GM12875 (cell line): ENCODE results near the gene ACACA.

Experiments used
- H3K4me3 ChIP-seq: one replicate; pipeline ENCODE4 v1.5.1; 2011; ENCODE audit warnings: low read depth, low read length, control low read depth
- TF ChIP-seq, protein P1 (sequence below): IDR thresholded peaks from 2 replicates; pipeline ENCODE4 v1.5.1; 2011; ENCODE audit warnings: low read depth, mild to moderate bottlenecking, control low read depth, inconsistent platforms, low read length, moderate library complexity, borderline replicate concordance; ENCODE audit not compliant: insufficient read depth

Gene ACACA

DNA sequence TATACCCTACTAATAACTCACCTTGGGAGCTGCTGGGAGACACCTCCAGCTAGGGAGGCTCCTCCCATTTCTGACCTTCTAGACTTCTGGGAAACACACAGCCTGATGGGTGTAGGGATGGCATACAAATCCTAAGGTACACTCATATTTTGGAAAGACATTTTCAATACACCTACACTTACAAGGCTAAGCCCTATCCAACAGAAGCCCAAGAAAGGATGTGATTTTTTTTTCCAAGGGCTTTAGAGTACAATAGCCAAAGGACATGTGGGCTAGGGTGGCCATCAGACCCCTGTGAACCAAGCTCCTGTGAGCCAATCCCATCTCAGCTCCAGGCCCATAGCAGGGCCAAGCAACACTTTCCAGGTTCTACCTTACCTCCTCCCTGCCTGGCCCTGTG lies 313.9 kb downstream of the ACACA start:
- no peak overlapping the region for H3K4me3 ChIP-seq
- TF ChIP-seq, protein P1, sequence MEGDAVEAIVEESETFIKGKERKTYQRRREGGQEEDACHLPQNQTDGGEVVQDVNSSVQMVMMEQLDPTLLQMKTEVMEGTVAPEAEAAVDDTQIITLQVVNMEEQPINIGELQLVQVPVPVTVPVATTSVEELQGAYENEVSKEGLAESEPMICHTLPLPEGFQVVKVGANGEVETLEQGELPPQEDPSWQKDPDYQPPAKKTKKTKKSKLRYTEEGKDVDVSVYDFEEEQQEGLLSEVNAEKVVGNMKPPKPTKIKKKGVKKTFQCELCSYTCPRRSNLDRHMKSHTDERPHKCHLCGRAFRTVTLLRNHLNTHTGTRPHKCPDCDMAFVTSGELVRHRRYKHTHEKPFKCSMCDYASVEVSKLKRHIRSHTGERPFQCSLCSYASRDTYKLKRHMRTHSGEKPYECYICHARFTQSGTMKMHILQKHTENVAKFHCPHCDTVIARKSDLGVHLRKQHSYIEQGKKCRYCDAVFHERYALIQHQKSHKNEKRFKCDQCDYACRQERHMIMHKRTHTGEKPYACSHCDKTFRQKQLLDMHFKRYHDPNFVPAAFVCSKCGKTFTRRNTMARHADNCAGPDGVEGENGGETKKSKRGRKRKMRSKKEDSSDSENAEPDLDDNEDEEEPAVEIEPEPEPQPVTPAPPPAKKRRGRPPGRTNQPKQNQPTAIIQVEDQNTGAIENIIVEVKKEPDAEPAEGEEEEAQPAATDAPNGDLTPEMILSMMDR: no peak

GRCh38 chr17:37092071-37092470 lies 314.6 kb downstream of the ACACA start:
- no peak overlapping the region for H3K4me3 ChIP-seq
- TF ChIP-seq, protein P1: no peak

- no peak overlapping the region for H3K4me3 ChIP-seq
- TF ChIP-seq, protein P1: no peak
Observed at GRCh38 chr17:37090941-37091340, 315.7 kb downstream of the ACACA start.

DNA sequence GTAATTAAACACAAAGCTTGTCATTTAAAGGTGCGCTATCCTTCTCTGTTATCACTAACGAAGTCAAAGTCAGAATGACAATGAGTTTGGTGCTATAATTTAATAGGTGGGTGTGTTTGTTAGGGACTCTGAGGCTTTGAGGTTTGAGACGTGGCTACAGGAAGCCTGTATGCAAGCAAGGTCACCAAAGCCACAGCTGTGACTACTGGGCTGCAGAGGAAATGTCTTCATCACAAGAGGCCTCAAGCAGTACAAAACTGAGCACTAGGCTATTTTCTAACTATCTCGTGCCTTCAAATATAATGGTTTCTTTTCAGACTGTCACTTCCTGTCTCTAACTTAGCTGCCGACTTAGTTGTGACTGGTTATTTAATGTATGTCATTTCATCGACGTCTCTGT lies 316.7 kb downstream of the ACACA start:
- TF ChIP-seq, protein P1: no peak
- no peak overlapping the region for H3K4me3 ChIP-seq

DNA sequence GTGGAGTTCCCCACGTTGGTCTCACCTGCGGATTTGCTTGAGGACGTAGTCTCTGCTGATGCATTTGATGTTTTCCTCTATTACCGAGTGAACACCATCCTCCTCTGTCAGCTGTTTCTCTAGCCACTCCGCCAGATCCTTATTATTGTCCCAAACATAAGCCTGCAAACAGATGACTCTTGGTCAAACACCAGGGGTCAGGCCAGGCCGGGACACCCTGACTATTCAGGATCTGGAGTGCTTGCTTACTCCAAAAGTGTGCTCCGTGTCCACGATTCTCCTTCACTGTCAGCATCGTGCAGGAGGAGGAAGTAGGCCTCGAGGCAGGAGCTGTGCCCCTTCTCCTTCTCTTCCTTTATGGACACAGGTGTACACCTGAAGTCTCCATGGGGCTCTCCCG lies 317.7 kb downstream of the ACACA start:
- TF ChIP-seq, protein P1: no peak
- H3K4me3 ChIP-seq: no peak overlapping the region

DNA sequence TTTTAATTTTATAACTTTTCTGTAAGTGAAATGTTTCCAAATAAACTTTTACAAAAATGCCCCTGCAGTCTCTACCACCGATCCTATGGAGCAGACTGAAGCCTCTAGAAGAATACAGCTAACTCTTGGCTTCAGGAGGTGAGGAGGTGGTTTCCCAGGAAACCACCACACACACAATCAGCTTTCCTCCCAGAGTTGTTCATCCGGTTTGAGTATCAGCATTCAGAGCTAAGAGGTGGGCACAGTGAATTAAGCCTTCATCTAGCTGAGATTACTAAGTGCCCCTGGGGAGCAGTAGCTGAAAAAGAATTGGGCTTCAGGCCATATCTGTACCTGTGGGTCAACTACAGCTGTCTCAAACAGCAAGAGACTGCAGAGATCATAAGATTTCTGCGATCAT lies 318.2 kb downstream of the ACACA start:
- TF ChIP-seq, protein P1: no peak
- no peak overlapping the region for H3K4me3 ChIP-seq

DNA sequence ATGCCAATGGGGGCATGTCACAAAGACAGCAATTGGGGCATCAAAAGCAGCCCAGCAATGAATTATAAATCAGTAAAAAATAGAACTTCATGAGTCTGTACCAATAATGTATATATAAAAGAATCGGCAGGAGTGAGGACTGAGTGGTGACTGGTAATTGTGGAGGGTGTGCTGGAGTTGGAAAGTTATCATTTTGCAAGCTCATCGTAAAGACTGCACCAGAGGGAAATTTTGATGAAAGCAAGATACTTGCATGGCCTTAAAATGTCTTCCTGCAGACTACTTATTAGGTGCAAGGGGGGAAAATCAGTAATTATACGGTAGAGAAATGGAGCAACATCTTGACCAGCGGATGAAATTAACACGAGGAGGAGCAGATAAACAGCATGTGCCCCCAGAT lies 319.0 kb downstream of the ACACA start:
- TF ChIP-seq, protein P1: no peak
- H3K4me3 ChIP-seq: no peak overlapping the region
